Fibroblast of pulmonary artery (primary cell): Measurements from ENCODE around the gene MYO3A.

Experiments used
- DNase-seq: peaks from one replicate; pipeline ENCODE4 v3.0.0-alpha.2; 2010; ENCODE audit warnings: low read depth
- H3K4me3 ChIP-seq: replicated peaks from 2 replicates; pipeline ENCODE4 v1.5.1; 2011; ENCODE audit warnings: low read depth, mild to moderate bottlenecking, control low read depth, low read length, moderate library complexity
- TF ChIP-seq, protein P1 (sequence below): IDR thresholded peaks from 2 replicates; pipeline ENCODE4 v1.5.1; 2011; ENCODE audit warnings: mild to moderate bottlenecking, control low read depth, low read length, inconsistent platforms; ENCODE audit errors: missing control alignments

Gene MYO3A

DNA sequence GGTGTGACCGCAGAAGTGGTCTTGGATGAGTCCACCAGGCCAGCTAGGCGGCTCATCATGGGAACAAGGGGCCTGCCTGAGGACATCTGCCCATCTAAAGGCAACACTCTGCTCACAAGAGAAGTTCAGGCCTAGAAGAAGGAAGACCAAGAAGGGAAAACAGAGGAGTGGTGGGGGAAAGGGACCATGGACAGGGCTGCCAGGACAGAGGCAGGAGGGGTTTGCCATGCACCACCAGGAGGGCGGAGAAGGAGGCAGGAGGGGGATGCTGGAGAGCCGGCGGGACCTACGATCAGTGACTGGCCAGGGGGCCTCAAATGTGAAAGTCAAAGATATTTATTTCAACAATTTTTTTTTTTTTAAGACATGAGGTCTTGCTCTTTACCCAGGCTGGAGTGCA is 315.7 kb downstream of the MYO3A start:
- no peak for DNase-seq
- TF ChIP-seq, protein P1, sequence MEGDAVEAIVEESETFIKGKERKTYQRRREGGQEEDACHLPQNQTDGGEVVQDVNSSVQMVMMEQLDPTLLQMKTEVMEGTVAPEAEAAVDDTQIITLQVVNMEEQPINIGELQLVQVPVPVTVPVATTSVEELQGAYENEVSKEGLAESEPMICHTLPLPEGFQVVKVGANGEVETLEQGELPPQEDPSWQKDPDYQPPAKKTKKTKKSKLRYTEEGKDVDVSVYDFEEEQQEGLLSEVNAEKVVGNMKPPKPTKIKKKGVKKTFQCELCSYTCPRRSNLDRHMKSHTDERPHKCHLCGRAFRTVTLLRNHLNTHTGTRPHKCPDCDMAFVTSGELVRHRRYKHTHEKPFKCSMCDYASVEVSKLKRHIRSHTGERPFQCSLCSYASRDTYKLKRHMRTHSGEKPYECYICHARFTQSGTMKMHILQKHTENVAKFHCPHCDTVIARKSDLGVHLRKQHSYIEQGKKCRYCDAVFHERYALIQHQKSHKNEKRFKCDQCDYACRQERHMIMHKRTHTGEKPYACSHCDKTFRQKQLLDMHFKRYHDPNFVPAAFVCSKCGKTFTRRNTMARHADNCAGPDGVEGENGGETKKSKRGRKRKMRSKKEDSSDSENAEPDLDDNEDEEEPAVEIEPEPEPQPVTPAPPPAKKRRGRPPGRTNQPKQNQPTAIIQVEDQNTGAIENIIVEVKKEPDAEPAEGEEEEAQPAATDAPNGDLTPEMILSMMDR, result no peak
- no peak overlapping the region for H3K4me3 ChIP-seq

DNA sequence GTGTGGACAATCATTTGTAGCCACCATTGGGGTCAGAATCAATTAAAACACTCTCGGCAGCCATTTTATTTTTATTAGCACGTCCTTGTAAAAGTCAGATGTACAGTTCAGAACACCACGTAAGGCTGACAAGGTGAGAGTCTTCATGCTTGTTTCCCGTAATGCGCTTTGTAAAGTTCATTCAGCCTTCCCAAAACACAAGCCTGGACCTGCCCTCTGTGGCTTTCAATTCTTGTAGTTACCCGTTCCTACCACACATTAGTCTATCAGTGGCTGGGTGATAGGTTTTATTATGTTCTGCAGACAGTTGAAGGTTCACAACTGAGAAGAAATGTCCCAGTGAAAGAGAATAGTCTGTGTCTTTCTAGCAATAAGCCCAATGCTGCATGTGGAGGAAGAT is 317.9 kb downstream of the MYO3A start:
- TF ChIP-seq, protein P1, result no peak
- no peak overlapping the region for H3K4me3 ChIP-seq
- DNase-seq, result no peak

DNA sequence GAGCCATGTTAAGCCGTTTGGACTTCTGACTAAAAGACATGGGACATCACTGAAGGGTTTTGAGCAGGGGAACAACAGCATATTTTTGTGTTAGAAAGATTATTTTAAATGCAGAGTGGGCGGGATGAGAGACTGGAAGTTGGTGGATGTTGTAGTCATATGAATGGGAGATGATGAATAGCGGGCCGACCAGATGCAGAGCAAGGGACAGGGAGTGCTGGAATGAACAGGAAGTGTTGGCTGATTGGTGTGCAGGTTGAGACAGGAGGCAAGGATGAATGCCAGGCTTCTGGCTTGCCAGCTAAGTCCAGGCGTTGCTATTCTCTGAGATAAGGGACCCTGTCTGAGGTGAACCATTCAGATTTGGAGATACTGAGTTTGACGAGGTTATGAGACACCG is 320.6 kb downstream of the MYO3A start:
- no peak overlapping the region for H3K4me3 ChIP-seq
- no peak for DNase-seq
- TF ChIP-seq, protein P1, result no peak

DNA sequence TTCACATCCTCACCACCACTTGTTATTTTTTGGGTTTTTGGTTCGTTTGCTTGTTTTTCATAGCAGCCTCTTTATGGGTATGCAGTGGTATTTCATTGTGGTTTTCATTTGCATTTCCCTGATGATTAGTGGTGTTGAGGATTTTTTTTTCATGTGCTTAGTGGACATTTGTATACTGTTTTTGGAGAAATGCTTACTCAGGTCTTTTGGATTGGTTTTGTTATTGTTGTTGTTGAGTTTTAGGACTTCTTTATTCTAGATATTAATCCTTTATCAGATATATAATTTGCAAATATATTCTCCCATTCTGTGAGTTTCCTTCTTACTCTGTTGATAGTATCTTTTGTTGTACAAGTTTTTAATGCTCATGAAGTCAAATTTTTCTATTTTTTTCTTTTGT is 325.3 kb downstream of the MYO3A start:
- DNase-seq, result no peak
- H3K4me3 ChIP-seq, result no peak overlapping the region
- TF ChIP-seq, protein P1, result no peak
